ENCODE results near the gene TRIM6.
"Not testable (repeated sequence)": the region's sequence is repeated elsewhere in the genome, so short reads cannot be mapped to it uniquely, and the experiment has no call there.

TRIM6 gene

GRCh38 chr11:5646139-5646538 is 49.7 kb downstream of the TRIM6 start:
- in situ Hi-C loops (cut with HindIII; ENCODE audit: low pct_ligation_motif_present, low pct_unique_long_range_greater_than_20kb, low sequenced_read_pairs): no loop called here
- DNase-seq: no peak

GRCh38 chr11:5655474-5655873 is 59.0 kb downstream of the TRIM6 start:
- no peak for DNase-seq
- in situ Hi-C loops (cut with HindIII; ENCODE audit: low pct_ligation_motif_present, low pct_unique_long_range_greater_than_20kb, low sequenced_read_pairs): no loop called here

- in situ Hi-C loops (cut with HindIII; ENCODE audit: low pct_ligation_motif_present, low pct_unique_long_range_greater_than_20kb, low sequenced_read_pairs): not testable (repeated sequence)
Measured at GRCh38 chr11:5656956-5657355, 60.5 kb downstream of the TRIM6 start.

GRCh38 chr11:5658318-5658717 is 61.9 kb downstream of the TRIM6 start:
- in situ Hi-C loops (cut with HindIII; ENCODE audit: low pct_ligation_motif_present, low pct_unique_long_range_greater_than_20kb, low sequenced_read_pairs): no loop called here
- DNase-seq: no peak

More at GRCh38 chr11:5656956-5657355, 60.5 kb downstream of the TRIM6 start:
- not testable (repeated sequence) for DNase-seq
